Esophagus muscularis mucosa (tissue), 3 donors: ENCODE results near the gene SATB1.

Experiments used
- POLR2A ChIP-seq: fragments of 450-650 bp; IDR thresholded peaks from one replicate; pipeline ENCODE4 v1.6.1; 2017; ENCODE audit warnings: antibody characterized with exemption, moderate library complexity, mild to moderate bottlenecking, low read depth
- POLR2AphosphoS5 ChIP-seq, 2 donors: sonication (generic); formaldehyde crosslinking; IDR thresholded peaks; one replicate each; pipeline ENCODE4 v1.6.1; 2017; ENCODE audit warnings: antibody characterized with exemption in 2 of 2
- TF ChIP-seq, protein P1 (sequence below), 3 experiments: fragments of 200-600 bp in 2 of 3; fragments of 450-650 bp in 1 of 3; sonication (generic) in 2 of 3; IDR thresholded peaks; one replicate each; pipeline ENCODE4 v1.5.1; 2017 to 2019; ENCODE audit warnings: antibody characterized with exemption in 3 of 3, mild to moderate bottlenecking in 2 of 3, moderate library complexity in 1 of 3

DNA sequence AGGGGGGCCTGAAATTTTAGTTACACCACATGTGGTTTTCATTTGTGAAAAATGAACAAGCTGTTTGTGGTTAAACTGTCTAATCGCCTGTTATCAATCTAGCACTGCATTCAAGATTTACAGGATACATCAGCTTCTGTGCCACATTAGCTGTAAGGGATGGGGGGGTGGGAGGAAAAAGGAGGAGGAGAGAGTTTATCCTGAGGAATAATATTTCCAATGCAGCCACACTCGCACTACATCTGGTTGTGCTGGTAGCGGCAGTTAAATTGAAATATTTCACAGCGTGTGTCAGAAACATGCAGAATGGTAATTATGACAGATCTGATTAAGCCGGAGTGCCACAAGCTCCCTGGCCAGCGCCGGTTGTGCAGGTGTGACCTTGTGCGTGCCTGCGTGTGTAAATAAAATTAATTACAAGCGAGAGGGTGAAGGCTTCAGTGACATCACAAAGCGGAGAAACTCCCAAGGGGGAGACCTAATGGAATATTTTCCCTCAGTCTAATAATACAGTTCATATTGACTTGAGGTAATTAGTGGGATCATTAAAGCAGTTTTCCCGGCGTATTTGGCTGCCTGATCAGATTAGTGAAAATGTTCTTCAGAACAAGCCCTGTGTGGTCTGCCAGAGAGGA, 55.5 kb downstream of the SATB1 start:
- TF ChIP-seq, protein P1, sequence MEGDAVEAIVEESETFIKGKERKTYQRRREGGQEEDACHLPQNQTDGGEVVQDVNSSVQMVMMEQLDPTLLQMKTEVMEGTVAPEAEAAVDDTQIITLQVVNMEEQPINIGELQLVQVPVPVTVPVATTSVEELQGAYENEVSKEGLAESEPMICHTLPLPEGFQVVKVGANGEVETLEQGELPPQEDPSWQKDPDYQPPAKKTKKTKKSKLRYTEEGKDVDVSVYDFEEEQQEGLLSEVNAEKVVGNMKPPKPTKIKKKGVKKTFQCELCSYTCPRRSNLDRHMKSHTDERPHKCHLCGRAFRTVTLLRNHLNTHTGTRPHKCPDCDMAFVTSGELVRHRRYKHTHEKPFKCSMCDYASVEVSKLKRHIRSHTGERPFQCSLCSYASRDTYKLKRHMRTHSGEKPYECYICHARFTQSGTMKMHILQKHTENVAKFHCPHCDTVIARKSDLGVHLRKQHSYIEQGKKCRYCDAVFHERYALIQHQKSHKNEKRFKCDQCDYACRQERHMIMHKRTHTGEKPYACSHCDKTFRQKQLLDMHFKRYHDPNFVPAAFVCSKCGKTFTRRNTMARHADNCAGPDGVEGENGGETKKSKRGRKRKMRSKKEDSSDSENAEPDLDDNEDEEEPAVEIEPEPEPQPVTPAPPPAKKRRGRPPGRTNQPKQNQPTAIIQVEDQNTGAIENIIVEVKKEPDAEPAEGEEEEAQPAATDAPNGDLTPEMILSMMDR (IDR thresholded peaks at IDR 0.05) = no peak
- no peak for TF ChIP-seq POLR2AphosphoS5 (IDR thresholded peaks at IDR 0.05)
- TF ChIP-seq POLR2A = no peak
